Cardiac atrium fibroblast (primary cell): ENCODE measurements around the gene INO80B. TPM values are rescaled to one million over a fixed set of nuclear protein-coding genes. Genes with fewer than 3 reads are reported as not detected.

Experiments
- total RNA-seq: library from RNA; depleted of rRNA; stranded (reverse); fragments of >200 nt; gene quantifications from 2 replicates; pipeline ENCODE4 v1.2.3, GENCODE V29; 2015

INO80B gene
- 7.5 and 23.3 TPM in 2 replicates for total RNA-seq

GRCh38 chr2:74454654-74455511 is at the start of gene INO80B:
Gene INO80B, plus strand, starts transcription at chr2:74455087. Its CDS starts 30 bp downstream, at chr2:74455117.

GRCh38 chr2:74421221-74421870 is 33.5 kb upstream of the INO80B start, which contains the start of the genes C2orf81 and WDR54:
Gene C2orf81, minus strand, starts transcription at chr2:74421619. Its CDS starts 59 bp downstream, at chr2:74421560.
Gene WDR54, plus strand, starts transcription at chr2:74421730. Its CDS starts 424 bp downstream, at chr2:74422154.

DNA sequence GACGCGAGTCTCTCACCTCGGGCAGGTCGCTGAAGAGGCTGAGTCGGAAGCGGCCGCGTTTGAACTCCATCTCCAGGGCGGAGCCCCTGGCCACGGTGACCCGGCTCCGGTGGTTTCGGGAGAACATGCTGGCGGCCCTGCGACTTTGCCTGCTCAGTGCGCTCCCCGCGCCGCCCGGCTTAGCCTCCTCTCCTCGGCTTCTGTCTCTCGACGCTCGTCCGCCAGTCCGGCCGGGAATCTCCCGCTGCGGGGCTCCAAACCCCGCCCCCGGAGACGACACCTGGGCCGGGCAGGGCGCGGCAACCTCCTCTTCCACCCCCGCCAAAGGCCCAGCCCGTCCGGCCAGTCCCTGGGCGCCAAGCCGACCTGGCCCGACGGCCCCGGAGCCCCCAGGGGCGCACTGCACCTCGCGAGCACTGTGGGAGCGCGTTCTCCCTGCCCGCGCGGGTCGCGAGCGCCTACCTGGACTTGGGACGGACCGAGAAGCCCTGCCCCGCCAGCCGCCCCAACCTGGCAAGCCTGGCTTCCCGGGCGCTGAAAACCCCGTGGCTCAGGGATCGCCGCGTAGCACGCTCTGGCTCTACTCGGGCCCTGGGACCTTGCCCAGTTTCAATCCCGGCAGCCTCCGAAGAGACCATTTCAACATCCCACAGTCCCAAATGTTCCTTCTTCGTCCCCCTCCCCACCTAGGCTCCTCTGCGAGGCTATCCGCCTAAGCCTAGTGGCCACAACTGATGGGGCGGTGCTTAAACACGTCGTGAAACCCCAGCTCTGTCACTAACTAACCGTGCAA is 13.0 kb upstream of the INO80B start, which contains the start of gene RTKN:
Gene RTKN, minus strand, starts transcription at position 248 of the 793 bp plus-strand sequence. Its CDS starts 121 bp downstream, at position 127.

DNA sequence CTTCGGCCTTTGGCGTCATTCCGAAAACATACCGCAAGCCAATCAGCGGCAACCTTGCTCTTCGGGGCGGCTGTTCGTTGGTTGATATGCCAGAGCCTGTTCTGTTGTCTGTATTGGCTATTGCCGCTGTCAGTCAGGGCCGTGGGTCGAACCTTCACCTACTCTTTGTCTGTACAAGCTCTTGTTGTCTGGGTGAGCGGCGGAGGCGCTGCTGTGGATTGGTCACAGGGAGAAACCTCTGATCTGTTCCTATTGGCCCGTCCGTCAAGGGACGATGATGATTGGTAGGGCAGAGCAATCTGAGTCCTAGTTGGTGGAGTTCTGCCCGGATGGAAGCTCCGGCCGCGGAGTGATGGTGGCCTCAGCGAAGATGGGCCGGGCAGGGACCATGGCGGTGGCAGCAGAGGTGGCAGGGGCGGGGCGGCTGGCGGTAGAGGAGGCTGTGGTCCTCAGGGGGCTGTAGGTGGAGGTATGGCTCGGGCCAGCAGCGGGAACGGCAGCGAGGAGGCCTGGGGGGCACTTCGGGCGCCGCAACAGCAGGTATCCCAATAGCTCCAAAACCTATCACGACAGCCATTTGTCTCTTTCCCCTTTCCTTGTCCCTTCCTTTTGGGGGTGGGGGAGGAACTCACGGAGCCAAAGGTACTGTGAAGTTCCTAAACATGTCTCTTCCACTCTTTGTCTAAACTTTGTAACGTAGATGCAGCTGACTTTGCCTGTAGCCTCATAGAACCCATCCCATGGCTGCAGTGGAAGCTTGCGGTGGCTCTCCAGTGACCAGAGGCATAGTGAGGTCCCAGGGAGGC is 3.4 kb downstream of the INO80B start, which contains the start of gene WBP1:
Gene WBP1, plus strand, starts transcription at position 307 of the 806 bp plus-strand sequence. Its CDS starts 165 bp downstream, at position 472.

GRCh38 chr2:74472086-74472944 is 17.4 kb downstream of the INO80B start, which contains the start of gene MRPL53:
Gene MRPL53, minus strand, starts transcription at chr2:74472680. Its CDS starts 20 bp downstream, at chr2:74472660.

DNA sequence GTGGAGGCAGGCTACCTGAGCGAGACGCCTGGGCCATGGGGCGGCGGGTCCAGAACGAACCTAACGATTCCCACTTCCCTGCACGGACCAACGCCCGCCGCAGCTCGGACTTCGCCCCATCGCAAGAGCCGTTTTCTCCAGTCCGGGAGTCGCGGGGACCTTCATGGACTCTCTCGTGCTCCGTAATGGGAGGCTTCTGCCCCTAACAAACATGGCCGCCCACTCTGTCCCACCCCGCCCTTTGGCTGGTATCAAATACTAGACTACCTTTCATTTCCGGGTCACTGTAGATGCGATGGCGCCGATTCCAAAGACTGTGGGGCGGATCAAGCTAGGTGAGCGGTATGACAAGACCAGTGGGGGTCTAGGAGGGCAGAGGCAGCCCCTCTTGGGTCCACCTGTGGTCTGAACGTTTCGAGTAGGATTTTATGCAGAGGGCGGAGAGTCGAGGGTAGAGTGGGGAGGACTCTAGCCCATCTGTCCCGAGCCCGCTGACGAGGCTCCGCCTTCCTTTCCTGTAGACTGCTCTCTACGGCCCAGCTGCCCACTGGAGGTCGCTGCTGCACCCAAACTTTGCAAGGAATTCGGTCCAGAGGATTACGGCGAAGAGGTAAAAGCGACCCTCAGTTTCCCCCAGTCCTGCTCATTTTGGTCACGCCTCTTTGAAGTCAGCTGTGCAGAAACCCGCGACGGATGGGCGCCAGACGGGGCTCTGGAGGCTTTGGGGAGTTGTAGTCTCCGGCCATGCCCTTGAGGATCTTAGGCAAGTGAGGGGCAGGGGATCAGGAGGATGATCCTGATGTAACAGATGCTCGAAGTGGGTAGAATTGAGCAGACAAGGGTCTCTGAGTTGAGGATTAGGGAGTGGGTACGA is 28.2 kb downstream of the INO80B start, which contains the start of the genes CCDC142 and TTC31:
Gene CCDC142, minus strand, starts transcription at position 198 of the 874 bp plus-strand sequence. Its CDS starts 161 bp downstream, at position 37.
Gene TTC31, plus strand, starts transcription at position 281 of the 874 bp plus-strand sequence. Its CDS starts 15 bp downstream, at position 296.

DNA sequence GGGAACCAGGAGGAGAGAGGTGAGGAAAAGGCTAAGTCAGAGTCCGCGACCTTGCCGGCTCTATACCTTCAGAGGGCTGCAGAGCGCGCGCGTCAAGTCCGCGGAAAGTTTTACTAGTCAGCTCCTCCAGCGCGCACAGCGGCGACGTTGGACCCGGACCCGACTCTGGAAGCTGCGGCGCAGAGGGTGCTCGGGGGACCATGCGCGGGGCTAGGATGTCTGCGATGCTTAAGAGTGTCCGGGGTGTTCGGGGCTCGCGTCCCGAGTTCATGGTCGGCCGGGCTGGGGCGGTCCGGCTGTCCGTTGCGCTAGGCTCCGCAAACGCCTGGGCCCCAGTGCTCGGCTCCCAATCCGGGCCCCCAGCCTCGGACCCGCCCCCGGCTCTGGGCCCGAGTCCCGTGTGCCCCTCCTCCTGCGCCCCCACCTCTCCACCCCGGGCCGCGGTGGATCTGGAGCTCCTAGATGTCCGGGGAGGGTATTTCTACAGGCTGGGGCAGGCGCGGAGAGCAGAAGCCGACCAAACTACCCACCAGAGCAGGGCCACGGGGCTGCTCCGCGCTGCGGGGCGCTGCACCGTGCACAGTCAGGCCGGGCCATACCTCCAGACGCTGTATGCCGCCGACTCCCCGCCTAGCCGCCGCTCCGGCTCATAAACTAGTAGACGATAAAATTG is 44.5 kb downstream of the INO80B start, which contains the start of gene LBX2:
Gene LBX2, minus strand, starts transcription at position 337 of the 673 bp plus-strand sequence. Its CDS starts 66 bp downstream, at position 271.

DNA sequence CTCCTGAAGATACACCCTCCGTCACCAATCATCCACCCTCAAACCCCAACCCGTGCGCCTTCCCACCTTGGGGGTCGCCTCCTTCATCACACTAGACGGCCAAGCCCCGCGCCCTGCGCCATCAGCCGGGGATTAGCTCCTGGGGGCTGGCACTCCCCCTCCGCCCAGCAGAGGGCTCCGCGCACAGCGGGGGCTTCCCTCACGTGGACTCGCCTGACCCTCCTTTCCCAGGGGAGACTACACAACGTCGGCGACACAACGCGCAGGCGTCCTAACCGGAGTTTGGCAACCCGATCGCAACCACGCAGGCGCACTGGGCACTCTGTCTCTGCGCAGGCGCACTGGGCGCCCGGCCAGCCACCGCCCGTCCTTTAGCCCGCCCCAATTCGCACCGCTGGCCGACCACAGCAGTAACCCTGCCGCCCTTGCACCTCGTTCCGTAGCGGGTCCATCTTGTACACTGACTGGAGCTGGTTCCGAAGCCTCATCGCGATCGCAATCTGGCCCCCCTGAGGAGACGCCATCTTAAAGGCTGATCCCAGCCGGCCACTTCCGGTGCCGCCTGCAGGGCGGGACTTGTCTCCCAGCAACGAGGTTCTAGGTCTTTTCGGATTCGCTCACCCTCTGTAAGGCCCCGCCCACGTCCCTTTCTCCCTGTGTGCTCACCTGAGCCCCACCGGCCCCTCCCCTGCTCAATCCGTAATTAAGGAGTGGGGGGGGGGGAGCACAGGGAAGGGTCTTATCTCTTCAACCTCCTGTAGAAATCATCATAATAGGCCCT is 52.4 kb downstream of the INO80B start, which contains the start of gene PCGF1:
Gene PCGF1, minus strand, starts transcription at position 551 of the 781 bp plus-strand sequence. Its CDS starts 27 bp downstream, at position 524.

Other genes starting within 250 kb of the INO80B start
- under 0.01 and 0.16 TPM in 2 replicates for gene SLC4A5, start 111.7 kb upstream of the INO80B start, total RNA-seq
- gene DCTN1, start 74.8 kb upstream of the INO80B start, total RNA-seq: 113 and 118 TPM in 2 replicates
- under 0.01 and 0.49 TPM in 2 replicates for gene C2orf81, start 33.5 kb upstream of the INO80B start, total RNA-seq
- gene WDR54, start 33.4 kb upstream of the INO80B start, total RNA-seq: 30.6 and 40.4 TPM in 2 replicates
- gene RTKN, start 13.2 kb upstream of the INO80B start, total RNA-seq: 14.4 and 17.7 TPM in 2 replicates
- gene WBP1, start 3.4 kb downstream of the INO80B start, total RNA-seq: 63.4 and 67.9 TPM in 2 replicates
- 78.3 and 84.1 TPM in 2 replicates for gene MOGS, start 10.3 kb downstream of the INO80B start, total RNA-seq
- 28.7 and 37.1 TPM in 2 replicates for gene MRPL53, start 17.6 kb downstream of the INO80B start, total RNA-seq
- 6.0 and 11.0 TPM in 2 replicates for gene CCDC142, start 27.9 kb downstream of the INO80B start, total RNA-seq
- gene TTC31, start 28.0 kb downstream of the INO80B start, total RNA-seq: 16.8 and 20.0 TPM in 2 replicates
- 1.6 and 2.1 TPM in 2 replicates for gene LBX2, start 44.5 kb downstream of the INO80B start, total RNA-seq
- 8.6 and 13.2 TPM in 2 replicates for gene PCGF1, start 52.6 kb downstream of the INO80B start, total RNA-seq
- gene TLX2, start 59.4 kb downstream of the INO80B start, total RNA-seq: not detected in 2 replicates
- gene DQX1, start 71.1 kb downstream of the INO80B start, total RNA-seq: not detected in 2 replicates
- gene AUP1, start 74.6 kb downstream of the INO80B start, total RNA-seq: 77.1 and 80.5 TPM in 2 replicates
- 10.9 and 32.0 TPM in 2 replicates for gene HTRA2, start 74.8 kb downstream of the INO80B start, total RNA-seq
- gene LOXL3, start 98.9 kb downstream of the INO80B start, total RNA-seq: 76.8 and 97.7 TPM in 2 replicates
- gene DOK1, start 99.6 kb downstream of the INO80B start, total RNA-seq: 27.6 and 30.6 TPM in 2 replicates
- gene M1AP, start 193.2 kb downstream of the INO80B start, total RNA-seq: not detected in 2 replicates
- 7.0 and 9.9 TPM in 2 replicates for gene SEMA4F, start 199.2 kb downstream of the INO80B start, total RNA-seq